ENCODE measurements around the gene CEP55.

CEP55 gene

DNA sequence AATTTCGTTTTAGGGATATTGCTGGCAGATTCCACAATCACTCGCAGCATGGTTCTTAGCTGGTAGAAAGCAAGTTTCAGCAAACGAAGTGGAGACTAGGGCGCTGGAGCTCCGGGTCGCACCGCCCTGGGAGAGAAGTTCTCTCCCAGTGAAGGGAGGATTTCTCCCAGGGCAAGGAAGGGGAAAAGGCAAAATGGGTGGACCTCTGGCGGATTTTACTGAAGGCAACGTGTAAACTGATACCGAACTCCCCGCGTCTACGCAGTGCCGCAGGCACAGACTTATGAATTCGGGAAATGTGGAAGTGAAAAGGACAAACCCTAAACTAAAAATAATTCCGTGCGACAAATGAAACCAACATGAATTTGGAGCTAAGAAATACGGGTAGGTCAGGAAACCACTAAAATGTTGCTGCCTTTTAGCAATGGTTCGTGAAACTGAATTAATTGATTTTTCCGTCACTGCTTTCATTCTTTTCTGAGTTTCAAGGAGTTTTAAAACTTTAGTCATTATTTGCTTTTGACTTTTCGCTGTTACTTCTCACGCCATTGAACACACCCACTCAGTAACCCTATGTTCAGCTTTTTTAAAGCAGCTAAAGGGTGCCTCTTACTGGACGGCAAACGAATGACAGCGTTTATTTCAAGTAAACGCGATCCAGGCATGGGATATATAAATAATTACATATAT lies 14.1 kb upstream of the CEP55 start, which contains the start of gene MYOF:
MYOF (minus strand) TSS at position 190 of the 690 bp plus-strand sequence; CDS start at position 50, 140 bp downstream.
- Mint-ChIP-seq H3K4me1 (peaks cover 20% of the 10 kb centered on the region), H3K36me3 (no peaks in the 10 kb centered on the region), H3K4me3 (peak within 1 kb of the TSS; percentile 76), H3K27ac (peak within 1 kb of the TSS; percentile 77), H3K27me3 (peaks cover 25% of the 10 kb centered on the region), H3K9me3 (no peaks in the 10 kb centered on the region)
- ATAC-seq, result peak; percentile 78

DNA sequence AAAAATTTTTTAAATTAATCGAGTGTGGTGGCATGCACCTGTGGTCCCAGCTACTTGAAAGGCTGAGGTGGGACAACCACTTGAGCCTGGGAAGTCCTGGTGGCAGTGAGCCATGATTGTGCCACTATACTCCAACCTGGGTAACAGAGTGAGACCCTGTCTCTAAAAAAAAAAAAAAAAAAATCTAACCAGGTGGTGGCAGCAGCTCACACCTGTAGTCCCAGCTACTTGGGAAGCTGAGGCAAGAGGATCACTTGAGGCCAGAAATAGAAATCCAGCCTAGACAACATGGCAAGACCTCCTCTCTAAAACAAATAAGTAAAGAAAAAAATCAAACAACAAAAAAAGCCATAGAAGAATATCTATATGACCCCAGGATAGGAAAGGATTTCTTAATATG lies 10.7 kb upstream of the CEP55 start:
- H3K9me3 Mint-ChIP-seq, result no peaks in the 10 kb centered on the region
- ATAC-seq, result no peak
- H3K27me3 Mint-ChIP-seq, result peaks cover 54% of the 10 kb centered on the region
- peaks cover 20% of the 10 kb centered on the region for H3K4me1 Mint-ChIP-seq
- H3K36me3 Mint-ChIP-seq, result no peaks in the 10 kb centered on the region
- H3K4me3 Mint-ChIP-seq, result no peak overlapping the region
- no peak overlapping the region for H3K27ac Mint-ChIP-seq

DNA sequence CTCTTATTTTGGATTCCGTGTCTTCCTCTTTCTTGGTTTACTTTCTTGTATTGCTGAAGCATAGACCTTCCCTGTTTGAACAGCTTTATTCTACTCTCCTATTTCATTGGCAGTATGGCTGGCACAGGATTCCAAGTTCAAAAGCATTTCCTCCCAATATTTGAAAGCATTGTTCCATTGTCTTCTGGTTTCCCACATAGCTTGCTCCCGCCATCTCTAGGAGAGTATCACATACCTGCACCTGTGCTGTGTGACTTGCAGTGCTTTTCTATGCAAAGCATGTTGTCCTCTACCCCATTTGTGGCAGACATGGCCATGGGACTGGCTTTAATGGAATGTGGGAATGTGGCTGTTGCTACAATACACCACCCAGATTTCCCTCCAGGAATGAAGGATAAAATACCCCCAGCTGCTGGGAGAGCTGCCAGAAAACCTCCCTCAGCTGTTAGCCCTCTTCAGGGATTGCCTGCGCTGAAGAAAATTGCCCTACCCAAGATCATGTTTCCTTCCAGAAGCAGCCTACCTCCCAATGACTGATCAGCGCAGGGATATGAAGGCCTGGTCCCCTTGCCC lies 7.4 kb upstream of the CEP55 start:
- no peaks in the 10 kb centered on the region for H3K36me3 Mint-ChIP-seq
- ATAC-seq, result no peak
- no peak overlapping the region for H3K27ac Mint-ChIP-seq
- H3K9me3 Mint-ChIP-seq, result no peaks in the 10 kb centered on the region
- H3K4me1 Mint-ChIP-seq, result no peaks in the 10 kb centered on the region
- no peak overlapping the region for H3K4me3 Mint-ChIP-seq
- H3K27me3 Mint-ChIP-seq, result peaks cover 53% of the 10 kb centered on the region

DNA sequence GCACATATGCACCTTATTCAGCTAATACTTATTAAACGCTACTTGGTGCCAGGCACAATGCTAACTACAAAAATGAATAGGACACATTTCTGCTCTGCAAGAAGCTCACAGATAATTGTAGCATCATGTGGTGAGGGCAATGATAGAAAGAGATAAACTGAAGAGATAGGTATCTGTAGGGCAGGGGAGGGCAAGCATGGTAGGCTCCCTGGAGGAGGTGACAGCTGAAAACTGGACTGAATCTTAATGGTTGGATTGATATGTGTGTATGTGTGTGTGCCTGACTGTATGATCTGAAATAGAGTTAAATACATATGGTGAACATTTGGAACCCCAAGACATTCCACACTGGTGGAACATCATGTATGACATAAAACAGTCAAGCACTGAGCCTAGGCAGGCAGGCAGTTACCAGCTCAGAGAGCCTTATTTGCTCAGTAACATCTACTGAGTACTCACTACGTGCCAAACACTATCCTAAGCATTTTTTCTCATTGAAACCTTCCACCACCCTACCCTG lies 4.8 kb upstream of the CEP55 start:
- no peak for ATAC-seq
- Mint-ChIP-seq H3K27ac (no peak overlapping the region), H3K4me1 (peaks cover 5% of the 10 kb centered on the region), H3K36me3 (no peaks in the 10 kb centered on the region), H3K9me3 (no peaks in the 10 kb centered on the region), H3K27me3 (peaks cover 30% of the 10 kb centered on the region), H3K4me3 (no peak overlapping the region)

DNA sequence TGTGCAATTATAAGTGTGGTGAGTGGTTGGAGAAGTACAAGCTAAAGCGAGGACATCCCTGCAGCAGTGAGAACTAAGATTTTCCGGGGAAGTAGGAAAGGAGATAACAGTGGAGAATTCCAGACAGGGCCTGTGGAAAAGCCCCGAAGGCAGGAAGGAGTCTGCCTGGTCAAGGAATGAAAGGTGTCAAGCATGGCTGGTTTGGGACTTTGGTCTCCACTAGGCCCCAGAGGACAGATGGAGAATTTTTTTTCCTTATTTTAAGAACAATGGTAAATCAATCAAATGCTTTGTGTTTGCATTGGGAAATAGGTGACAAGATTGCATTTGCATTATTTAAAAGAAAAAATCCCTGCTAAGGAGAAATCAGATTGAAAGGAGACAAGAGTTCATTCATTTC lies 3.2 kb upstream of the CEP55 start:
- no peaks in the 10 kb centered on the region for H3K36me3 Mint-ChIP-seq
- no peaks in the 10 kb centered on the region for H3K9me3 Mint-ChIP-seq
- peaks cover 20% of the 10 kb centered on the region for H3K4me1 Mint-ChIP-seq
- no peak overlapping the region for H3K4me3 Mint-ChIP-seq
- H3K27me3 Mint-ChIP-seq, result peaks cover 22% of the 10 kb centered on the region
- H3K27ac Mint-ChIP-seq, result no peak overlapping the region
- no peak for ATAC-seq

DNA sequence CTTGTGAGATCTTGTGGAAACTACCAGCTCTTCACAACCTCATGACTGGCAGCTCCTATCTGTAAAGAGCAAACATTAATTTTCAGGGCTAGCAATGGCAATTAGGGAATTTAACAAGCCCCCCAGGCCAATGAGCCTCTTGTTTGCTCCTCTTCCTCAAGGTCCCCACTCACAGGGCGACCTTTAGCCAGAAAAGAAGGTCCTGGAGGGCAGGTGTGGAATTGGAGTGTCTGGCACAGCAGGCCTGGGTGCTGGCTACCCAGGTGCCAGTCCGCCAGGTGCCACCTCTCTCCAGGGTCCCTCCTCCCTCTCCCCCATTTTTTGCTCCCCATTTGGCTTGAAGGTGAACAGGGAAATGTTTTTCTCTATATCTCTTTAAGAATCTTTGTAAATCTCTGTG lies 1.9 kb upstream of the CEP55 start:
- H3K4me1 Mint-ChIP-seq, result peaks cover 24% of the 10 kb centered on the region
- peaks cover 9% of the 10 kb centered on the region for H3K27me3 Mint-ChIP-seq
- no peaks in the 10 kb centered on the region for H3K9me3 Mint-ChIP-seq
- no peak overlapping the region for H3K27ac Mint-ChIP-seq
- no peak for ATAC-seq
- no peak overlapping the region for H3K4me3 Mint-ChIP-seq
- no peaks in the 10 kb centered on the region for H3K36me3 Mint-ChIP-seq

DNA sequence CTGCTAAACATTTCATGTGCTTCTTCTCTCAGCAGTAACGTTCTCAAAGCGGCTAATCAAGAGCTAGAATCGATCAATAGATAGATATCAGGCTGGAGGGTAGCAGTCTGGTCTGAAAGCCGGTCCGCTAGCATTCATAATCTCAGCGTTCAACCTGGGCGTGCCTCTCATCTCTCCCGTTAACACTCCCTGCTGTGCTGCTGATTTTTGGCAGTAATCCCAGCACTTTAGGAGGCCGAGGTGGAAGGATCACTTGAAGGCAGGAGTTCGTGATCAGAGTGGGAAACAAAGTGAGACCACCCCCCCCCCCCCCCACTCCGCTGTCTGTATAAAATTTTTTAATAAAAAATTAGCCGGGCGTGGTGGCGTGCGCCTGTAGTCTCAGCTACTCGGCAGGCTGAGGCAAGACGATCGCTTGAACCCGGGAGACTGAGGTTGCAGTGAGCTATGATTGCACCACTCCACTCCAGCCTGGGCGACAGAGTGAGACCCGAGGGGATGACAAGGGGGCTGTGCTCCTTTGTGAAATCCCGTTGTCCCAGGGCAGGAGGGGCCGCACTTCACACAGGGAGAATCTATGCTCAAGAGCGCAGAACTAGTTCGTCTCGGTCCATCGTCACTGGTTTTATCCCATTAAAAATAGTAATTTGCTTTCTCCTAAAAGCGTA lies 624 bp upstream of the CEP55 start:
- Mint-ChIP-seq H3K9me3 (no peaks in the 10 kb centered on the region), H3K36me3 (no peaks in the 10 kb centered on the region), H3K4me3 (peak overlapping the region; percentile 90), H3K27ac (peak overlapping the region; percentile 65), H3K4me1 (peaks cover 24% of the 10 kb centered on the region), H3K27me3 (no peaks in the 10 kb centered on the region)
- peak; percentile 40 for ATAC-seq

DNA sequence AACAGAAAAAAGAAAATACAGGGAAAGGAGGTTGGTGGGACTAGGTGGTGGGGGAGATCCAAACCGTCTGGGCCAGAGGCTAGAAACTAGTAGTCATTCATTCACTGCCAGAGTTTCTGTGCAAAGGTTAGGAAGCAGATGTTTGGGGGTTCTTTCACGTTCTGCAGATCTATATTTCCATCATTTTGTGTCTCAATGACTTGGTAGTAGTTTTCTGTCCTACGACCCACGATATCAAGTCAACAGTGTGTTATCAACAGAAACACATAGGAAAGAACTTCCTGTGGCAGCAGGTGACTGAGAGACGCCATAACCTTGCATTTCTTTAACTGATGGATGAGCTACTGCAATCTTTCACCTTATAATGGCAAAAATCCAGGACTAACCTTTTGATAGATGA lies 1.8 kb downstream of the CEP55 start:
- ATAC-seq, result no peak
- H3K36me3 Mint-ChIP-seq, result no peaks in the 10 kb centered on the region
- no peaks in the 10 kb centered on the region for H3K27me3 Mint-ChIP-seq
- peak overlapping the region; percentile 90 for H3K4me3 Mint-ChIP-seq
- no peaks in the 10 kb centered on the region for H3K9me3 Mint-ChIP-seq
- H3K27ac Mint-ChIP-seq, result no peak overlapping the region
- H3K4me1 Mint-ChIP-seq, result peaks cover 29% of the 10 kb centered on the region

DNA sequence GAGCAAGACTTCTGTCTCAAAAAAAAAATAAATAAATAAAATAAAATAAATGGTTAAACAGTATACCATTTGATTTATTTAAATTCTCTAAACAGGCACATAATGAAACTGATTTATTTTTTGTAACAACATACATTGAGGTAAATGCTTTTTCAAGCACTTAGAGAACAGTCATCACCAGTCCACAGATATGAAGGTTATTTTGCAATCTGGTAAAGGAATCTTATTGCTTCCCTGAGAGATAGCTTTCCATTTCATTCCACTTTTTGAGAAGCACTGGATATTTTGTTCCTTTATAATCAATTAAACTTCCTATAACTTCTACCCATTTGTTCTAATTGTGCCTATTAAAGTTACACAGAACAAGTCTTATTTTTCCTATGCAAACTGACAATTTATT lies 5.2 kb downstream of the CEP55 start:
- Mint-ChIP-seq H3K4me1 (peaks cover 25% of the 10 kb centered on the region), H3K27me3 (no peaks in the 10 kb centered on the region), H3K9me3 (no peaks in the 10 kb centered on the region), H3K36me3 (no peaks in the 10 kb centered on the region), H3K4me3 (no peak overlapping the region), H3K27ac (no peak overlapping the region)
- no peak for ATAC-seq

DNA sequence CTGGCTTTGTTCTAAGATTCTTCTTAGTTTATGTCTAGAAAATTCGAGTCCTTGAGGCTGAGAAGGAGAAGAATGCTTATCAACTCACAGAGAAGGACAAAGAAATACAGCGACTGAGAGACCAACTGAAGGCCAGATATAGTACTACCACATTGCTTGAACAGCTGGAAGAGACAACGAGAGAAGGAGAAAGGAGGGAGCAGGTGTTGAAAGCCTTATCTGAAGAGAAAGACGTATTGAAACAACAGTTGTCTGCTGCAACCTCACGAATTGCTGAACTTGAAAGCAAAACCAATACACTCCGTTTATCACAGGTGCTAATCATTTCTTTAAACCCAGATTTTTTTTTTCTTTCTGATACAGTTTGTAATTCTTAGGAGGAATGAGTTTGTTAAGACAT lies 6.7 kb downstream of the CEP55 start:
- peak overlapping the region; percentile 39 for H3K4me3 Mint-ChIP-seq
- H3K27me3 Mint-ChIP-seq, result no peaks in the 10 kb centered on the region
- ATAC-seq, result no peak
- H3K9me3 Mint-ChIP-seq, result no peaks in the 10 kb centered on the region
- H3K27ac Mint-ChIP-seq, result peak overlapping the region; percentile 28
- H3K36me3 Mint-ChIP-seq, result no peaks in the 10 kb centered on the region
- peaks cover 10% of the 10 kb centered on the region for H3K4me1 Mint-ChIP-seq

DNA sequence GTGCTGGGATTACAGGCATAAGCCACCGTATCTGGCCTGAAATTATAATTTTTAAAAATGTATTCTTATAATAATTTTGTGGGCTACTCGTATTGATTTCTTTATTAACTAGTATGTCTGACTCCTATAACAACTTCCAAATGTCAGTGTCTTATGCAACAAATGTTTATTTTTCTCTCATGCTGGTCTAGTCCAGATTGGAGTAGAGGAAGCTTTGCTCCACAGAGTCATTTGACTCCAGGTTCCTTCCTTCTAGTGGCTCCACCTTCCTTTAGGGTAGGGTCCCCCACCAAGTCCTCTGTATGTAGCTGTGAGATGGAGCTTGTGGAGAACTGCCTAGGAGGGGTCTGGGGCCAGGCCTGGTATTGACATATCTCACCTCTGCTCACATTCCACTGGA lies 8.7 kb downstream of the CEP55 start:
- Mint-ChIP-seq H3K36me3 (no peaks in the 10 kb centered on the region), H3K9me3 (no peaks in the 10 kb centered on the region), H3K4me3 (no peak overlapping the region), H3K27me3 (no peaks in the 10 kb centered on the region), H3K27ac (no peak overlapping the region), H3K4me1 (peaks cover 6% of the 10 kb centered on the region)
- no peak for ATAC-seq

DNA sequence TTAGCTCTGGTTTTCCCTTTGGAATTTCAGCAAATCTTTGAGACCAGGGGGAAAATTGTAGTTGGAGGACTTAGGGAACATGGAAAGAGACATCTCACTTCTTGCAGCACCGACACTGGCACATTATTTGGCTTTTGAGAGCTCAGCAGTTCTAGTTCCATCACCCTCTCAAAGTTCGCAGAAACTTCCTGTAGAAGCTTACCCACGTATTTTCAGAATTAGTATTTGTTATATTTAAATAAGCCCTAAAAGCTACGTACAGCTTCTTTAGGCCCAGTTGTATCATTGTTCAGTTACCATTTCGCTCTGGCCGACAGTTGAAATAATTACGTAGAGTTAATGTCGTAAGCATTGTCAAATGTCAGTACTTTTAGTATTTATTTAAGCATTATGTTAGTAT lies 13.4 kb downstream of the CEP55 start:
- Mint-ChIP-seq H3K9me3 (no peaks in the 10 kb centered on the region), H3K4me1 (no peaks in the 10 kb centered on the region), H3K27ac (no peak overlapping the region), H3K27me3 (no peaks in the 10 kb centered on the region), H3K36me3 (no peaks in the 10 kb centered on the region), H3K4me3 (no peak overlapping the region)
- ATAC-seq, result no peak

DNA sequence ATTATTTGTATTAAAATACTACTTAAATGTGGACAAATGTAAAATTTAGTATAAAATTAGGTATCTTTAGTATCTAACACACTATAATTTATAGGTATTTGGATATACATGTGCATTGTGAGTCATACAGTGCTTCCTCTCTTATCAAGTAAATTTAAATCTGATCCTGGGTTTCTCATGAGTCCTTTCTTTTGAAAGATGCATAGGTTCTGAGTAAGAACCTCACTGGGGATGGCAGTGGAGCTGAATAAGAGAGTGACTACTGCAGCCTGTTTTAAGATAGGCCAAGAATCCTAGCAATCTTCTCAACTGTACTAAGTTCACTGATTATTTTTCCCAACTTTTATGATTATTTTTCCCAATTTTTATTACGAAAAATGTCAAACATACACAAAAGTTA lies 16.2 kb downstream of the CEP55 start:
- H3K9me3 Mint-ChIP-seq, result no peaks in the 10 kb centered on the region
- ATAC-seq, result no peak
- H3K27ac Mint-ChIP-seq, result no peak overlapping the region
- H3K4me3 Mint-ChIP-seq, result no peak overlapping the region
- peaks cover 10% of the 10 kb centered on the region for H3K4me1 Mint-ChIP-seq
- no peaks in the 10 kb centered on the region for H3K36me3 Mint-ChIP-seq
- no peaks in the 10 kb centered on the region for H3K27me3 Mint-ChIP-seq

DNA sequence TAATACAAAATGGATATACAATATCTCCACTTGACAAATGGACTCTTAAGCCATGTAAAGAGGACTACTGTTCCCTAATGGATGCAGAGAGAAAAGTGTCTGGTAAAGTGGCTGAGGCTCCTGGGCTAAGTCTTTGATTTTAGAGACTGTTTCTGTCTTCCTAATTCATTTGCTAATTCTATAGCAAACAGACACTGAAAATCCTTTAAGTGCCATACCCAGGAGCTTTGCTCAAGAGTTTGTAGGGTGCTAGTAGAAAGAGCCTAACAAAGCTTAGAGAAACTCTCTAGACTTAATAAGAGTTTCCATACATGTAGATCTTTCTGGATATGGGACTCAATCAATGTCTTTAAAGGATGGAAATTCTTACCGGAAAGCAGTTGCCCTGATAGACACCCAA lies 16.7 kb downstream of the CEP55 start:
- ATAC-seq, result no peak
- no peak overlapping the region for H3K4me3 Mint-ChIP-seq
- no peak overlapping the region for H3K27ac Mint-ChIP-seq
- H3K36me3 Mint-ChIP-seq, result no peaks in the 10 kb centered on the region
- no peaks in the 10 kb centered on the region for H3K27me3 Mint-ChIP-seq
- H3K4me1 Mint-ChIP-seq, result peaks cover 10% of the 10 kb centered on the region
- no peaks in the 10 kb centered on the region for H3K9me3 Mint-ChIP-seq

DNA sequence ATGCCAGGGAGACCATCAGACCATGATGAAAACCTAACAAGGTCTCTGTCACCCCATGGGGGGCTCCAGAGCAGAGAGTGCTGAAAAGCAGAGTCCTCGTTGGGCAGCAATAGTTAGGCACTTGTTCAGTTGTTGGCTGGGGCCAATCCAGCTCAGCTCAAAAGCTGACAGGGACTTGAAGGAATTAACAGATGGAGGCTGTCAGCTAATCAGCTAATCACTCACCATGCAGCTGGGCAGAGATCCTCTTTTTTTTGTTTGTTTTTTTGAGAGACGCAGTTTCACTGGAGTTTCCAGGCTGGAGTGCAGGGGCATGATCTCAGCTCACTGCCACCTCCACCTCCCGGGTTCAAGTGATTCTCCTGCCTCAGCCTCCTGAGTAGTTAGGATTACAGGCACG lies 18.1 kb downstream of the CEP55 start:
- Mint-ChIP-seq H3K36me3 (no peaks in the 10 kb centered on the region), H3K27ac (no peak overlapping the region)
- no peak for ATAC-seq

More for the DNA sequence above, 18.1 kb downstream of the CEP55 start:
- Mint-ChIP-seq H3K4me3 (no peak overlapping the region), H3K9me3 (no peaks in the 10 kb centered on the region), H3K4me1 (peaks cover 10% of the 10 kb centered on the region), H3K27me3 (no peaks in the 10 kb centered on the region)
